H1 (cell line): ENCODE data around the gene NFYA. TPM values are rescaled to one million over a fixed set of nuclear protein-coding genes. Genes with fewer than 3 reads are reported as not detected.

ENCODE experiments used
- BACH1 ChIP-seq: IDR thresholded peaks from 2 replicates; pipeline ENCODE4 v1.6.1; 2012; ENCODE audit warnings: low read length, improper control_type of control experiment
- BRCA1 ChIP-seq: IDR thresholded peaks from 2 replicates; pipeline ENCODE4 v1.6.1; 2012; ENCODE audit warnings: low read depth, low read length, improper control_type of control experiment
- CBX5 ChIP-seq: fragments of 300-800, 300-1000 bp; sonication (generic); IDR thresholded peaks from 2 replicates; pipeline ENCODE4 v1.7.1; 2016; ENCODE audit warnings: antibody characterized with exemption, low read length, low read depth
- CBX8 ChIP-seq: fragments of 300-800, 300-1000 bp; sonication (generic); IDR thresholded peaks from 2 replicates; pipeline ENCODE4 v1.7.1; 2016; ENCODE audit warnings: low read depth, low read length, borderline replicate concordance
- CHD1 ChIP-seq: IDR thresholded peaks from 2 replicates; pipeline ENCODE4 v1.6.1; 2012; ENCODE audit warnings: low read depth, low read length, improper control_type of control experiment
- CHD2 ChIP-seq: IDR thresholded peaks from 2 replicates; pipeline ENCODE4 v1.6.1; 2012; ENCODE audit warnings: low read length, improper control_type of control experiment
- GABPA ChIP-seq: IDR thresholded peaks from 2 replicates; pipeline ENCODE4 v1.6.1; 2011; ENCODE audit warnings: mild to moderate bottlenecking, low read length, moderate library complexity, borderline replicate concordance; ENCODE audit not compliant: insufficient read depth
- JUN ChIP-seq: IDR thresholded peaks from 2 replicates; pipeline ENCODE4 v1.6.1; 2011; ENCODE audit warnings: low read depth, mild to moderate bottlenecking, improper control_type of control experiment, low read length
- JUND ChIP-seq: IDR thresholded peaks from 2 replicates; pipeline ENCODE4 v1.6.1; 2011; ENCODE audit warnings: mild to moderate bottlenecking, improper control_type of control experiment, low read length
- KDM1A ChIP-seq: fragments of 200-600, 300-600 bp; sonication (generic); IDR thresholded peaks from 2 replicates; pipeline ENCODE4 v1.7.1; 2016; ENCODE audit warnings: mild to moderate bottlenecking, low read length, borderline replicate concordance
- KDM5A ChIP-seq: fragments of 200-600 bp; IDR thresholded peaks from 2 replicates; pipeline ENCODE4 v1.7.1; 2012; ENCODE audit warnings: mild to moderate bottlenecking, low read length, inconsistent platforms, mixed read lengths
- NANOG ChIP-seq: IDR thresholded peaks from 2 replicates; pipeline ENCODE4 v1.6.1; 2011; ENCODE audit warnings: low read length, low read depth, mild to moderate bottlenecking, inconsistent platforms; ENCODE audit not compliant: insufficient read depth, poor library complexity, severe bottlenecking
- NRF1 ChIP-seq: IDR thresholded peaks from 2 replicates; pipeline ENCODE4 v1.6.1; 2011; ENCODE audit warnings: mild to moderate bottlenecking, low read depth, low read length, improper control_type of control experiment
- POLR2AphosphoS5 ChIP-seq: IDR thresholded peaks from 2 replicates; pipeline ENCODE4 v1.6.1; 2011; ENCODE audit warnings: low read depth, low read length
- RBBP5 ChIP-seq: IDR thresholded peaks from 2 replicates; pipeline ENCODE4 v1.7.1; 2012; ENCODE audit warnings: low read depth, mild to moderate bottlenecking, inconsistent platforms, low read length, moderate library complexity, borderline replicate concordance
- RFX5 ChIP-seq: IDR thresholded peaks from 2 replicates; pipeline ENCODE4 v1.6.1; 2011; ENCODE audit warnings: low read depth, low read length, improper control_type of control experiment, borderline replicate concordance
- RNF2 ChIP-seq: fragments of 200-900, 300-1000 bp; sonication (generic); IDR thresholded peaks from 2 replicates; pipeline ENCODE4 v1.7.1; 2016; ENCODE audit warnings: borderline replicate concordance, low read depth, mild to moderate bottlenecking, antibody characterized with exemption, low read length; ENCODE audit not compliant: poor library complexity, severe bottlenecking; ENCODE audit errors: missing control alignments
- SP1 ChIP-seq: IDR thresholded peaks from 2 replicates; pipeline ENCODE4 v1.6.1; 2011; ENCODE audit warnings: low read depth, low read length
- SP2 ChIP-seq: IDR thresholded peaks from 2 replicates; pipeline ENCODE4 v1.6.1; 2012; ENCODE audit warnings: mild to moderate bottlenecking, low read length, inconsistent platforms
- SP4 ChIP-seq: IDR thresholded peaks from 2 replicates; pipeline ENCODE4 v1.6.1; 2012; ENCODE audit warnings: low read length, inconsistent platforms
- SUZ12 ChIP-seq: fragments of 200-600 bp; sonication (generic); IDR thresholded peaks from 2 replicates; pipeline ENCODE4 v1.6.1; 2012; ENCODE audit warnings: mild to moderate bottlenecking, inconsistent platforms, low read length, moderate library complexity, mixed read lengths
- TAF1 ChIP-seq: IDR thresholded peaks from 2 replicates; pipeline ENCODE4 v1.6.1; 2011; ENCODE audit warnings: mild to moderate bottlenecking, low read depth, low read length
- TBP ChIP-seq: IDR thresholded peaks from 2 replicates; pipeline ENCODE4 v1.6.1; 2011; ENCODE audit warnings: low read depth, low read length, improper control_type of control experiment
- TEAD4 ChIP-seq: IDR thresholded peaks from 2 replicates; pipeline ENCODE4 v1.6.1; 2012; ENCODE audit warnings: low read depth, low read length, inconsistent platforms, mixed read lengths
- ZNF274 ChIP-seq: IDR thresholded peaks from 2 replicates; pipeline ENCODE4 v1.7.0; 2012; ENCODE audit warnings: low read length, borderline replicate concordance; ENCODE audit errors: extremely low read depth
- polyA plus RNA-seq, 7 experiments: library from polyadenylated mRNA; depleted of rRNA in 3 of 7; stranded (reverse) in 5 of 7; unstranded in 2 of 7; fragments of >200 nt in 5 of 7; fragments of 200-250 nt in 2 of 7; gene quantifications; 1 replicate in 5 of 7; 2 replicates in 1 of 7; 4 replicates in 1 of 7; pipeline versions ENCODE4 v1.2.1 to v1.2.3, GENCODE V29; 2011 to 2013; ENCODE audit warnings: missing spikeins in 2 of 7, mixed read lengths in 2 of 7
- total RNA-seq: library from RNA; stranded (reverse); fragmentation: NEBNext Ultra II Directional; extraction: Animal tissue kit (Norgen Biotek cat#: 25700); gene quantifications from 2 replicates; pipeline ENCODE4 v1.2.1, GENCODE V29; 2021

Gene NFYA
- total and polyA plus RNA-seq, 2 of the 8 experiments (the other 6 are each of a cell fraction or from before 2014, with no cell fraction given) = 19.8 to 33.7 TPM

GRCh38 chr6:41071923-41072835 lies 595 bp upstream of the NFYA start, which contains the start of gene OARD1 (continued):
- TF ChIP-seq JUN = no peak
- peak; percentile 91 for TF ChIP-seq NRF1
- TF ChIP-seq BACH1 = no peak; the same call in 1 of the 2 replicates
- TF ChIP-seq CBX5 = no peak
- TF ChIP-seq POLR2AphosphoS5 = peak; percentile 12
- peak; percentile 23; the same call in 1 of the 2 replicates for TF ChIP-seq SP2
- TF ChIP-seq CHD1 = no peak
- TF ChIP-seq RNF2 = no peak
- peak; percentile 64; the same call in 1 of the 2 replicates for TF ChIP-seq GABPA
- TF ChIP-seq NANOG = no peak
- no peak for TF ChIP-seq ZNF274
- TF ChIP-seq CBX8 = no peak
- TF ChIP-seq SUZ12 = no peak
- no peak for TF ChIP-seq JUND
- TF ChIP-seq RFX5 = no peak
- TF ChIP-seq CHD2 = no peak
- TF ChIP-seq RBBP5 = peak; percentile 31; the same call in 1 of the 2 replicates
- TF ChIP-seq SP4 = peak; percentile 85; the same call in 1 of the 2 replicates
- TF ChIP-seq TBP = peak; percentile 62
- TF ChIP-seq TAF1 = peak; percentile 67; the same call in 1 of the 2 replicates
- peak; percentile 29; the same call in 1 of the 2 replicates for TF ChIP-seq KDM5A
- TF ChIP-seq TEAD4 = peak; percentile 74
- TF ChIP-seq KDM1A = no peak
- TF ChIP-seq BRCA1 = no peak
- TF ChIP-seq SP1 = no peak
